DMS153 treated with DMSO at 0.1 percent for 48 hours (cell line): ENCODE data around the gene RBMS1.
A peak's percentile ranks its signal among the peaks of the same experiment; 100 is the strongest.
"Not testable (repeated sequence)": the region's sequence is repeated elsewhere in the genome, so short reads cannot be mapped to it uniquely, and the experiment has no call there.

Source experiments
- DNase-seq: peaks from one replicate; lab custom pipeline; 2025; ENCODE audit not compliant: unreplicated experiment; lab: John Stamatoyannopoulos, UW

Gene RBMS1

DNA sequence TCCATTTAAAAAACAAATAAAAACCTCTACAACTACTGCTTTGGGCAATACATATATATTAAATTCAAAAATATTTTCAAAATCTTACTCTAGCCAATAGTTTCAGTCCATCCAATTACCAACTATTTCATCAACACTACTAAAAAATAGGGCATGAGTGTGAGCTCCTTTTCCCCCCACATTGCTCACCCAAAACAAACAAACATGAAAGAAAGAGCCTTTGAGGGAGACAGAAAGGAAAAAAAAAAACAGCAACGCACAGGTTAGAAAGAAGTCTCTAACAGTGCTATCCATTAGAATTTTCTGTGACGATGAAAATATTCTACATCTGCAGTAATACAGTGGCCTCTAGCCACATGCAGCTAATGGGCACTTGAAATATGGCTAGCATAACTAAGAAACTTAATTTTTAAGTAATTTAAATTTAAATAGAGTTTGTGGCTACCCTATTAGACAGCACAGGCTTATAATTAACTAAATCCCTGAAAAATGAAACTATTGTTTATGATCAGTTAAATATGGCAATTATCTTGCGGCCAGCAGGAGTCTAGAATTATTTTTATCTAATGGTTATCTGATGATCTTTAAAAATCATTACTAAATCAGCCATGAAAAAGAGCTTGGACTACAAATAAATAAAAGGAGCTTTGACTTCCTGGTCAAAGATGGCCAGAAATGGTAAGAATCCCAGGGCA is 59.2 kb downstream of the RBMS1 start:
- DNase-seq: no peak

DNA sequence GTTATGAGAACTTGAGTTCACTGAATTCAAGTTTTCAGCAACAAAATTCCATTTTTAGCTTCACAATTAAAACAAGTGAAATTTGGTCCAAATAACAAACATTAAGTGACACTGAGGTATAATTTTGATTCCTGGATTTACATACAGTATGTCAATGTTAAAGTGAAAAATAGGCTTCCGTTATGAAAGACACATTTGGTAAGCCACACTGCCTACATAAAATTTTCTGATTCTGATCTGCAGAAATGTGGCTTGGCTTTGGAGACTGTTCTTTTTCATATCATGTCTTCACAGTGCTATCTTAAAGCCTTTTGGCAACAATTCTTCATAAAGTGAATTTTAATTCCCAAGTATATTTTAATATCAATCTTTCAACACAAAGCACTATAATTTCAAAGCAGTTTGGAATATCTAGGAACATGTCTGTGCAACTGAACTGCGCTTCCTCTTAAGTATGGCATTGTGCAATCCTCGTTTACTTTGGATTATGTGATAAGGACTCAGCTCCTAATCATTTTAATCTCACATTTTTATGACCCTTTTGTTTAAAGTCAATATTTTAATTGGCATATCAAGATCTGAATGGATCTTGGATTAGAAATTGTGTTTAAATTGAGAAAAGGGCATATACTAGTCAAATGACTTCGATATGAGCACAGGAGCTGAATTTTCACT is 60.0 kb downstream of the RBMS1 start:
- no peak for DNase-seq

DNA sequence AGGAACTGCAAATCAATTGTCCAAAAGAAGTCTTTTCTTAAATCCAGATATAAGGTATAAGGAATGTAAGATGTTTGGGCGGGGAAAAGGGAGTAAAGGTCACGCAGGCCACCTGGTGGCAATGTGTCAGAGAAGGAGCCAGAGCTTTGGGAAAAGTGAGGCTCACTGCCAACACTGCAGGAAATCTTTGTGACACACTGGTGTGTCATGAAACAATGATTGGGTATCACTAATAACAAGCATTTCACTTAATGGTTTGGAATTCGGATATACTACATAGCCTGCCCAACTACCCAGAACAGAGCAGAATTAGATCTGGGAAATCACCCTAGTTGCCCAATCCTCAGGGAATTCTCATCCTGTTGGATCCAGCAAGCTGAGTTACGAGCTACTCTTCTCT is 61.0 kb downstream of the RBMS1 start:
- no peak for DNase-seq

DNA sequence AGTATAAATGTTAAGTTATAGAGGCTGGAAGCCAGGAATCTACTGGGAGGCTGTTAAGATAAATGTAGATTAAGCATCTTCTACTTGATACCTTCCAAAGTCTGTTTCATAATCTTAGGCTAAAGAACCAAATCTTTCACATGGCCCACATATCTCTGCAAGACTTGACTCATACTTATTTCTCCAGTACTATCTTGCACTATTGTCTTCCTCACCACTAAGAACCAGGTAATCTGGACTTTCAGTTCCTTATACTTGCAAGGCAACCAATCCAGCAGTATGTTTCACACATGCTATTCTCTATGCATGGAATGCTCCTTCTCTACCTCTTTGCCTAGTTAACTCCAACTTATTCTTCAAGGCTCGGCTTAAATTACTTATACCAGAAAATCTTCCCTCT is 62.2 kb downstream of the RBMS1 start:
- no peak for DNase-seq

DNA sequence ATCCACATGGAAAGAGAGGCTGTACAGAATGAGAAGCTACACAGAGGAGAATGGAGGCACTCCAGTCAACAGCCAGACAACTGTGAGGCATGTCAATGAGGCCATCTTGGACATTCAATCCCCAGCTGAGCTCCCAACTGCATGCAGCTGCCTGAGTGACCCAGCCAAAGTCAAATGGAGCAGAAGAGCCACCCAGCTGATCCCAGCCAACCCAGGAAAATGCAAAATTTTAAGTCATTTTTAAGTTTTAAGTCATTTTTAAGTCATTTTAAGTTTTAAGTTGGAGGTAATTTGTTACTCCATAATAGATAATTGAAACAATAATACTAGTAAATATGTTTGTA is 63.6 kb downstream of the RBMS1 start:
- no peak for DNase-seq

DNA sequence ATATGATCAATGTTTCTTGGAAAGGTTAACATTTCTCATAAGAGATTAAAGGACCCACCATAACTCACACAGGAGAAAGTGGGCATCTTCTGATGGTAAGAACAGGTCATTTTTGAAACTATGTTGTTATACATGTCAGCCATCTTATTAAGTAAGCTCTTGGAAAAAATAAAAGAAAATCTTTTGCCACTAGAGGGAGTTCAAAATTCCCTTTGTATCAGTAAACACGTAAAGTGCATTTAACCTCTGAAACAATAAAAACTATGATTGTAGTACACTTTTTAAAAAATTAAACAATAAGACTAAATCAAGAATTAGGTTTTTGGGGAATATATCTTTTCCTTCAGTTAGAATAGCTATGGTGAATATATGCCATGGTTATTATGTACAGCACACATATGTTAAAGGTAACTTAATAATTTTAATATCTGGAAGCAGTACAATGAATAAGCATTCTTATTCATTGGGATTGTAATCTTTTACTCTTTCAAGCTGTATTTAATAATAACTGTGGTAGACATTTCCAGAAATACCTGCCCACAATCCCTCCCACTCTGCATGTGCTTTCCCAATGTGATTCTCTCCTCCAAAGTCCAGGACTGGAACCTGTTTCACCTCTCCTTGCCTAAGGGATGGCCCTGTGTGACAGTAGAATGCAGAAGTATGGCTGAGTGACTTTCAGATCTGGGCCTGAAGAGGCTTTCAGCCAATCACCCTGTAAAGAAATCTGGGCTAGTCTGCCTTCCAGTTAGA is 64.2 kb downstream of the RBMS1 start:
- DNase-seq: peak; percentile 37

DNA sequence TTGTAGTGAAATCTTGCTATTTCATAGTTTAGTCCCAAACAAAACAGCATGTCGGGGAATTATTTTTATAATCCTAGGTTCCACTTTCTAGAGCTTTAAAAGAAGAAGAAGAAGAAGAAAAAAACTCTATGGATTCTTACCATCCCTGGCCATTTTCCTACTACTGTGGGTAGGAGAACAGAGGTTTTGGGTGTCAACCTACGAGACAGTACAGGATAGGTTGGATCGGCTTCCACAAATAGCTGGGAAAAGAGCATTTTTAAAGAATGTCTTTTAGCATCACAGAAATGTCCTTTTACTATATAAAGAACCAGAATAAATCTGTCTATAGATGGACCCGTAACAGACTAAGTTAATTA is 65.2 kb downstream of the RBMS1 start:
- DNase-seq: no peak

DNA sequence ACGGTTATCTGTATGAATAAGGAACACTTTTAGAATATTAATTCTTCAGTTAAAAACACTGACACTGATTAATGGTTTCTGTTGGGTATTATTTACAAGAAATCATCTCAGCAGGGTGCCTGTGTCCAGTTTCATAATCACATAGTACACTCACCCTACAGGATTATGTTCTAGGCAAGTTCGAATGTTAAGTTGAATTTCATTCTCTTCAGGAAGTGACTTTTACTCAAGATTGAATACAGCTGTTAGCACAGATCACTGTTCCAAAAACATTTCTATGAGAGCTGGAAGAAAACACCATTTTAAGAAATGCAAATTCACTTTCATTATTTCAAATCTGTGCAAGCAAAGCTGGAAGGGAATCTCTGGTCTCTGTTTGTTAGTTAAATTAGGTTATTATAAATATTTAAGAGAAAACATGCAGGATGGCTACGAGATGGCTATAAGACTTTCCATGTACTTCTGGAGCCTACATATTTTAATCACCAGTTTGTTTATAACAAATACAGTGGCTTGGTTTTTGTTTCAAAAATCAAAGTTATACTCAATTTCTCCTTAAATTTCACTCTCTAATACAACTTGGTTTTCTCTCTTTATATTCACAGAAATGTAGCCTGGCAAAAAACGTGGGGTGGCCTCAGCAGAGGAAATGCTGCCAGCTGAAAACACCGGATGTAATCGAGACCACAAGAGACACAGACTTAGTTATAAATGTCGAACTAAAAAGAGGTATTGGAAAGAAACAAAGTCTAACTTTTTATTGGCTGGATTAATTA is 65.8 kb downstream of the RBMS1 start:
- no peak for DNase-seq

DNA sequence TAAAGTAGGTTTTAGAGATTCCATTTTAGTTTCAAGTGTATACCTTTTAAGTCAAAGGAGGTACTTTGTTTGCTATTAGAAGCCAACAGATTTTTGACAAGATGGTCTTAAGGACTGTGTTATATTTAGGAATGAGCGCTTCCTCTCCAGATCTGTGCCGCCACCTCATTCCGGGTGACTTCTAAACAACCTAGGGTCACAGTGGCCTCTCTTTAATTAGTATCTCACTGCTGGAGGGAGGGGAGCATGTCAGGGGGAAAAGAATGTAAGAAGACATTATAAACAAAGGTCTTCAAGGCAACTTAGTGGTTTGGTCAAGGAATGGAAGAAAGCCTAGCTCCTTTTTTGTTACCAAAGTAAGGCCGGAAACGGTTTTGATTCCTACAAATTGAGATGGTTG is 67.0 kb downstream of the RBMS1 start:
- no peak for DNase-seq

DNA sequence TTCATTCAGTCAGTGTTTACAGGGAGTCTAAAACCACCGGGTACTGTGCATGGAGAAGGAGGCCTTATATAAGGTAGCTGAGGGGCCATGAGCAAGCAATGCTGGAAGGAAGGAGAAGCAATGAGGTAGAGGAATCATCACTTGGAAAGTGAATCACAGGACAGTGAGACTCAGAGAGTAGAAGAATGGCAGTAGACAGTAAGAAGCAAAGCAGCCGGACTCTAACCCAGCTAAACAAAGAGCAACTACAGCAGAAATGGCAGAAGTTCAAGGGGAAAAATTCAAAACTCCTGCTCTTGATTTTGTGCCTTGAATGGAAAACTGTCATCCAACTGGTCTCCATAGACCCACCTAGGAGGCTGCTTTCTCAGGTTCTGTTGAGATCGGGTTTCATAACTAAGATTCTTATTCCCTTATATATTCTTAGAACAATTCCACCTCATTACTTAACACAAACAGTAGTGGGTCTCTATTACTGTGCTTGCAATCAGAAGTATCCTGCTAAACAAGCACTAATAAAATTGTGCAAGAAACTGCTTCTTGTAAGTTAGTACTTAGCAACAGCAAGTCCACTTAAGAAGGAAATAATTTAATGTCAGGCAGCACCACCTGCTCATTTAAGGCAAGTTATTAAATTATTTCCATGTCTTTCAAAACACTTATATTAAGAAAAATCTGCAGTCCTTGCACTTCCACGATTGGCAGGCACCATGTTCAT is 68.0 kb downstream of the RBMS1 start:
- no peak for DNase-seq

DNA sequence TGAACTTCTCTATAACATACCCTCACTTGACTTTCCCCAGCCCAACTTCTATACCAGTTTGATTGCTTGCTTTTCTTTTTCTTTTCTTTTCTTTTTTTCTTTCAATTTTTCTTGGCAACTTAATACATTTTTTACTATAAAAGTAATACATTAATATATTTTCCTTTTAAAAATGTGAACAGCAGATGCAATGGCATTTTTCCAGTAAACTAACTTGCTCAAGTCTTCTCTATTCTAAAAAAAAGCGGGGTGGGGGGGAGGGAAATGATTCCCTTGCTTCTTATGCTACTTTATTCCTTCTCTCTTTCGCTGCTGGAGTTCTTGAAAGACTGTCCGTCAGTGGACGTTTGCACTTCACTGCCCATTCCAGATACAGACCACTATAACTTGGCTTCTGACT is 70.5 kb downstream of the RBMS1 start:
- no peak for DNase-seq

DNA sequence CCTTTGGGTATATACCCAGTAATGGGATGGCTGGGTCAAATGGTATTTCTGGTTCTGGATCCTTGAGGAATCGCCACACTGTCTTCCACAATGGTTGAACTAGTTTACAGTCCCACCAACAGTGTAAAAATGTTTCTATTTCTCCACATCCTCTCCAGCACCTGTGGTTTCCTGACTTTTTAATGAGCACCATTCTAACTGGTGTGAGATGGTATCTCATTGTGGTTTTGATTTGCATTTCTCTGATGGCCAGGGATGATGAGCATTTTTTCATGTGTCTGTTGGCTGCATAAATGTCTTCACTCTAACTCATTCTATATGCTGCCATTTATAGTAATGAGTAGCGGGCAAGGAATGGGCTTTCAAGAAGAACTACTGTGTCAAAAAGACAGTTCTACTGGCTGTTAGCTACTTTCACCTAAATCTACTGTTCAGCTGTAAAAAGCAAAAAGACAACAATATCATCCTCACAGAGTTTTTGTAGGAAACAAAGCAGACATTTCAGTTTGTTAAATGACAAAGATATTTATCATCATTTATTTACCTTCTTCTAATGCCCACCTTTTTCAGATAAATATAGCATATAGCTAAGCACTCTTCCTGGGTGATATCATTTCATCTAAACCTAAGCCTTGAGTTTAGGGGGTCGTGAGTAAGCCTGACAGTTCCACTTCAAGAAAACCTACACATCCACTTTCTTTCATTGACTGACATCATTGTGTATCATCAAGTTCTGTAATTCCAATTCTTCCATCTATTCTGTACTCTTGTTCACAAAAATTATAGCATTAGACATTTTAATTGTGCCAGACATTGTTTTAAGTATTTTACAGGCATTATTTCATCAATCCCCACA is 71.7 kb downstream of the RBMS1 start:
- DNase-seq: not testable (repeated sequence)

DNA sequence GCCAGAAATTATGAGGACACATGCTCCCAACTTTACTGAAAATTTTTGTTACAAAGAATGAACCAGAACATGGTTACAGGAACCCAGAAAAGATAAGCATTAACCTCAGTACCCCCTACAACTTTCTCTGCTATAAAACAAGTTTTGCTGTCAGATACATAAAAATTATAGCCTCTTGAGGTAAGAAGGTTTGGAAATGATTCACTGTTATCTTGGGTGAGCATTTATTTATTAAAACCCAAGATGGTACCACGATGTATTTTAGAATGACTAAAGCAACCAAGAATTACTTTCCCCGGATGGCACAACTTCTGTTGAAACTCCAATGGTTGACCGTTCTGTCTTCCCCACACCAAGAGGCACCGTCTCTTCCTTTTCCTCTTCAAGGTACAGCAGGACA is 72.9 kb downstream of the RBMS1 start:
- DNase-seq: no peak

DNA sequence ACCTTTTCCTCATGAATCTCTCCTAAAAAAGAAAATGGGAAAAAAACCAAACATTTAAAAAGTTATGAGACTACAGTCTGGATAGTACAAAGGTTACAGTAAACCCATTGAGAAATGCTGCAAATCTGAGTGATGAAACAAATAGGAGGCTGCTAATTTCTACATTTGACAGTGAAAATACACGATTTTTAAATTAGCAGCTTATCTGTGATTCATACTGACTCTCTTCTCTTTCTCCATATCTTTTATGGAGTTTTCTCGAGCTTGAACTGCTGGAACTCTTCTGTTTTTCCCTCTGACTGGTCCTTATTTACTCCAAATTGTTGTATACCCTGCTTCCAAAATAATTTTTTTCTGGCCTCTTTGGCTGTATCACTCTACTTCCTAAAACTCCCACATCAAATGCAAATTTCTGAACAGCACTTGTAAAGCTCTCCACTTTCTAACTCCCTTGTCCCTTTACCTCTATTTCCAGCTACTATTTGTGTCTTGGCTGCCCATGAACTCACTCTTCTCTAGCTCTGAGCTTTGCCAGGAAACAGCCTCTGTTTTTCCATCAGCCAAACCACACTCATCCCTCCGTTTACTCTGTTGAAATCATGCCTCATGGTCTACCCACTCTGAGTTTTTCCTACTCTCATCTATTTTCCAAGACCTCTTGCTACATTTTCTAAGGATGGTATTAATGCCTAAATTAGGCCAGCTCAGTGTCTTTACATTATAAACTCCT is 73.7 kb downstream of the RBMS1 start:
- no peak for DNase-seq

DNA sequence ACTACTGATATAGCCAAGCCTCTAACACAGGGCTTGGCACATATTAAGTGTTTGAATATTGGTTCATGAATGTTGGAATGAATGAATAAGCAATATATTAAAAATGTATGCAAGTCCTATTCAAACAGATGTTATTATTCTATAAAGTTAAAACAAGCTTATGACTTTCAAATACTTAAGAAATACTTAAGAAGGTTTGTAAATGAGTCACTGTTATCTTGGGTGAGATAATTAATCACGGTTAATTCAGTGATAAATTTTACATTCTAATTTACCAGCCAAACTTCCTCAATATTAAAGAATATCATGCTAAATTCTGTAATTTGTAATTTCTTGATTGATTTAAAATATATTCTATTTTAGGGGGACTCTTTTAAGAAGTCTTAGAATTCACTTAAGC is 74.8 kb downstream of the RBMS1 start:
- no peak for DNase-seq

DNA sequence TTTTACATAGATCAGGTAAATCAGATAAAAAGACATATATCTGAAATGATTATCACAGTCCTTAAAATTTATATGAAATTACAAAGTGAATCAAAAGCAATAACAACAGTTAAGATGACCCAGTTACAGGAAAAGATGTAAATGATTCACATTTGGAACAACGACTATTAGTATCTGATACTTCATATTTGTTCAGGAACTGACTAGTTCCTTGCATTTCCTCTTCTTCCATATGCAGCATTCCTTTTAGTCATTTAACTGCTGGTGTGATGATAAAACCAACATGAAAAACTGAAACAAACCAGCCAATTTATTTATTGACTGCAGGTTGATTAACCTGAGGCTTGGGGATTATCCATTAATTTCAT is 75.2 kb downstream of the RBMS1 start:
- no peak for DNase-seq

DNA sequence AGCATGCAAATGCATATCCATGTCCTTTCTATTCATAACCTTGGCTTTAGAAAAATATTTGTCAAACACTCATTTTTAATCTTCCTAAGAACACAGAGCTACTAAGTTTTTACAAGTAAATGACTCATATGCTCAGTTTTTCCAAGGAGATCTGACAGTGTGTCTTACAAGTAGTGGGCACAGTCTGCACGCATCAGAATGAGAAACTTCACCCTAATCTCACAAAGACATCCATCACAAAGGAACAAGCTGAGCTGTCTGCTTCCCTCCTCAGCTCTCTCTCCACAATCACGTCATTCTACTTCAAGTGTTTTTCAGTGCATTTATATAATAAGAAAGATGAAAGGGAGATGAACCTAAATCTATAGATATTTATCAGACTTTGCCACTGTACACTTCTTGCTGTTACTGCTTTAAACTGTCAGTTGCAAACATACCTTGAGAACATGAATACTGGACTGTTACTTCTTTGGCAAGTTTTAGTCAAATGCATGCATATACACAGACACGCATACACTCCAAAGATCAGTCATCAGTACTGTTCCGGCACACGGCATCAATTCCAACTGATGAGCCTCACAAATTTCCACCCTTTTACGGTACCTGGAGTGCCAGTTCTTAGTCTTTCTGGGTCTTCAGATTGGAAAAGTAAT is 75.7 kb downstream of the RBMS1 start:
- DNase-seq: no peak

DNA sequence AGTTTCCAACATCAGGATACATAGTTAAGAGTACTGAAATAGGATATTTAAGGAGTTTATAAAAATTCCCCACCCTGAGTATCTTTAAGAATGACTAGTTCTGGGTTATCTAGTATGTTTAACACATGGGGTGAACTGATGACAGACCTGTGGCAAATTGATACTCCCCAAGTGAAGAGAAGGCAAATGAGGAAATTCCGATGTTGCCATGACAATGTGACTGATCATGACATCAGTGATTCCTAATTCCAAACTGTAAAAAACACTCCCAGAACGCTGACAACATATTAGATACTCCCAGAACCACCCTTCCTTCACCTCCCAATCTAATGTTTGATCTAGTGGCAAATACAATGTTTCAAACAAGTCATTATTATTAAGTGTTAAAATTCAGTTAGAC is 77.6 kb downstream of the RBMS1 start:
- no peak for DNase-seq

DNA sequence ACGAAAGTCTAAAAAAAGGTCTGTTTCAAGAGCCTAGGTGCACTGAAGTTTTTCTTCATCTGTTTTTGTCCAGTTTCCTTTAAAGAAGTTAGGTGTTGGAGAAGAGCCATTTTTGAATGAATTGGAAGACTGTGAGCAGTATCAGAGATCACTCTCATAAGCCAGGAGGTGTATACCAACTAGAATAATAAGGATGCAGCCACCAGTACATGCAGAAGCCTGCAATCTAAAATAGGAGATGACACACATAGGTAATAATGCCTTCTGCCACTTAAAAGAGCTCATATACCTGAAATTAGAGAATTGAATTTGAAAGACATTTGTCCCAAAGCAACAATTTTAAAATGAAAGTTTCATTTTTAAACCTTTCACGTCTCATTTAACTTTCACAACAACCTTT is 81.7 kb downstream of the RBMS1 start:
- DNase-seq: no peak
